IMR-90 (cell line): Measurements from ENCODE around the gene ACAP1. TPM values are rescaled to one million over a fixed set of nuclear protein-coding genes. Genes with fewer than 3 reads are reported as not detected.

ENCODE experiments used
- ATAC-seq: fragments of 200-7000 bp; cut with Tn5 transposase; 2 replicates; pipeline ENCODE4 v1.9.1; 2020; ENCODE audit warnings: low read depth, mild to moderate bottlenecking, moderate library complexity
- BruUV-seq: library from RNA; stranded (reverse); fragments of 400-500 nt; replicated peaks from 2 replicates; lab custom pipeline; 2021; lab: Mats Ljungman, UMichigan
- CTCF ChIA-PET: fragments of 300-600 bp; formaldehyde crosslinking; extraction: SDS; loops from one replicate; lab custom pipeline; 2021; ENCODE audit warnings: antibody characterized with exemption; lab: Yijun Ruan, JAX
- POLR2A ChIA-PET: fragments of 300-600 bp; sonication (Branson Sonifier 250); formaldehyde crosslinking; loops from one replicate; lab custom pipeline; 2022; ENCODE audit warnings: antibody characterized with exemption; ENCODE audit not compliant: unreplicated experiment; lab: Charles Lee
- DNase-seq: peaks from one replicate; pipeline ENCODE4 v3.0.0; 2013
- H2AFZ ChIP-seq: replicated peaks from 2 replicates; pipeline ENCODE3; 2013; ENCODE audit warnings: low read length, mild to moderate bottlenecking; ENCODE audit not compliant: poor library complexity
- H2AK5ac ChIP-seq: 2 replicates; pipeline ENCODE4 v1.6.1; 2013; ENCODE audit warnings: low read depth, low read length, inconsistent platforms
- H2AK9ac ChIP-seq: replicated peaks from 2 replicates; pipeline ENCODE3; 2013; ENCODE audit warnings: mild to moderate bottlenecking, low read depth, low read length, moderate library complexity; ENCODE audit not compliant: poor library complexity
- H2BK120ac ChIP-seq: 2 replicates; pipeline ENCODE4 v1.6.1; 2013; ENCODE audit warnings: low read depth, low read length, inconsistent platforms
- H2BK15ac ChIP-seq: 3 replicates; pipeline ENCODE4 v1.6.1; 2013; ENCODE audit warnings: low read depth, low read length, inconsistent platforms
- H2BK20ac ChIP-seq: 2 replicates; pipeline ENCODE4 v1.6.1; 2013; ENCODE audit warnings: low read depth, mild to moderate bottlenecking, inconsistent platforms, low read length, moderate library complexity
- H2BK5ac ChIP-seq: 2 replicates; pipeline ENCODE4 v1.6.1; 2013; ENCODE audit warnings: mild to moderate bottlenecking, low read depth, low read length, inconsistent platforms; ENCODE audit not compliant: poor library complexity, severe bottlenecking
- H3K14ac ChIP-seq: replicated peaks from 2 replicates; pipeline ENCODE4 v1.6.1; 2013; ENCODE audit warnings: low read depth, low read length, inconsistent platforms
- H3K18ac ChIP-seq: 2 replicates; pipeline ENCODE4 v1.6.1; 2013; ENCODE audit warnings: low read depth, low read length, control low read depth
- H3K23ac ChIP-seq: 2 replicates; pipeline ENCODE4 v1.6.1; 2013; ENCODE audit warnings: low read depth, low read length, inconsistent platforms
- H3K27ac ChIP-seq: 2 replicates; pipeline ENCODE4 v1.5.1; 2013; ENCODE audit warnings: mild to moderate bottlenecking, control low read depth, low read length; ENCODE audit not compliant: insufficient read depth
- H3K27me3 ChIP-seq: 2 replicates; pipeline ENCODE4 v1.6.1; 2013; ENCODE audit warnings: low read length; ENCODE audit not compliant: control insufficient read depth, insufficient read depth
- H3K36me3 ChIP-seq: 2 replicates; pipeline ENCODE4 v1.6.1; 2013; ENCODE audit warnings: low read length, mixed read lengths; ENCODE audit not compliant: control insufficient read depth, insufficient read depth
- H3K4ac ChIP-seq: 2 replicates; pipeline ENCODE4 v1.6.1; 2013; ENCODE audit warnings: low read depth, low read length, inconsistent platforms
- H3K4me1 ChIP-seq: 2 replicates; pipeline ENCODE4 v1.6.1; 2013; ENCODE audit warnings: low read length, mixed read lengths; ENCODE audit not compliant: control insufficient read depth, insufficient read depth
- H3K4me2 ChIP-seq: 2 replicates; pipeline ENCODE4 v1.6.1; 2013; ENCODE audit warnings: low read depth, mild to moderate bottlenecking, control low read depth, low read length, moderate library complexity
- H3K4me3 ChIP-seq: 2 replicates; pipeline ENCODE4 v1.5.1; 2013; ENCODE audit warnings: low read depth, mild to moderate bottlenecking, control low read depth, low read length, moderate library complexity; ENCODE audit not compliant: insufficient read depth
- H3K56ac ChIP-seq: 2 replicates; pipeline ENCODE4 v1.6.1; 2013; ENCODE audit warnings: low read length, inconsistent platforms; ENCODE audit not compliant: insufficient read depth; ENCODE audit errors: extremely low read depth
- H3K79me1 ChIP-seq, 2 experiments: 2 replicates each; pipeline ENCODE4 v1.6.1; 2013; ENCODE audit warnings: low read length in 2 of 2, inconsistent platforms in 1 of 2, low read depth in 1 of 2
- H3K9ac ChIP-seq: 2 replicates; pipeline ENCODE4 v1.6.1; 2013; ENCODE audit warnings: low read depth, low read length, control low read depth
- H3K9me1 ChIP-seq: 2 replicates; pipeline ENCODE4 v1.6.1; 2013; ENCODE audit warnings: low read length, inconsistent platforms; ENCODE audit not compliant: insufficient read depth
- H3K9me3 ChIP-seq: 2 replicates; pipeline ENCODE4 v1.6.1; 2013; ENCODE audit warnings: low read length; ENCODE audit not compliant: control insufficient read depth, insufficient read depth
- H4K20me1 ChIP-seq: 2 replicates; pipeline ENCODE4 v1.6.1; 2013; ENCODE audit warnings: low read length, inconsistent platforms; ENCODE audit not compliant: insufficient read depth
- H4K5ac ChIP-seq: 2 replicates; pipeline ENCODE4 v1.6.1; 2013; ENCODE audit warnings: mild to moderate bottlenecking, low read depth, low read length, control low read depth
- H4K8ac ChIP-seq, 2 experiments: 2 replicates each; pipeline ENCODE4 v1.6.1; 2013; ENCODE audit warnings: low read depth in 2 of 2, low read length in 2 of 2, control low read depth in 1 of 2, inconsistent platforms in 1 of 2
- H4K91ac ChIP-seq: 2 replicates; pipeline ENCODE4 v1.6.1; 2013; ENCODE audit warnings: low read depth, low read length, inconsistent platforms; ENCODE audit not compliant: insufficient read depth
- RAD21 ChIP-seq: IDR thresholded peaks from 2 replicates; pipeline ENCODE4 v1.6.1; 2012; ENCODE audit warnings: low read length, improper control_type of control experiment
- WGBS, 2 experiments: methylation state at CpG; one replicate each; pipeline versions ENCODE4 v1.1.5 to v1.1.7; 2013; ENCODE audit warnings: missing lambda C conversion rate in 2 of 2; ENCODE audit not compliant: insufficient read length in 1 of 2; ENCODE audit errors: extremely low coverage in 2 of 2; 5-methylcytosine and 5-hydroxymethylcytosine counted together
- dilution Hi-C: fragments of 300-500 bp; cut with HindIII; formaldehyde crosslinking; loops from one replicate; pipeline ENCODE4 v1.14.3; 2018; ENCODE audit warnings: low sequenced_read_pairs; ENCODE audit not compliant: unreplicated experiment
- in situ Hi-C: fragments of 300-500 bp; cut with MboI; formaldehyde crosslinking; loops from 3 replicates; pipeline ENCODE4 v1.14.3; 2019; ENCODE audit warnings: low sequenced_read_pairs, inconsistent platforms, mixed read lengths
- intact Hi-C: fragments of 100-400 bp; cut with micrococcal nuclease; formaldehyde crosslinking; loops from 2 replicates; pipeline ENCODE4 v1.10.0; 2022
- polyA plus RNA-seq, 3 experiments: library from polyadenylated mRNA; depleted of rRNA; stranded (reverse); fragments of >200 nt; gene quantifications; 2 replicates each; pipeline ENCODE4 v1.2.3, GENCODE V29; 2012; ENCODE audit warnings: low replicate concordance in 1 of 3
- total RNA-seq: library from RNA; depleted of rRNA; stranded (reverse); fragments of >200 nt; gene quantifications from 2 replicates; pipeline ENCODE4 v1.2.3, GENCODE V29; 2012

ACAP1 gene
- total and polyA plus RNA-seq, 2 of the 4 experiments (the other 2 are of a cell fraction): under 0.01 to 2.1 TPM

GRCh38 chr17:7346761-7347614, 10.7 kb downstream of the ACAP1 start:
- Histone ChIP-seq H2BK5ac (no peak overlapping the region), H3K9me1 (peaks cover 5% of the 10 kb centered on the region; the same call in 1 of the 2 replicates), H3K27me3 (peaks cover 15% of the 10 kb centered on the region), H4K5ac (no peak overlapping the region), H3K4me2 (no peak overlapping the region), H3K79me1 (peaks cover 4 to 24% of the 10 kb centered on the region in 2 experiments; a peak in 3 of 4 replicates), H3K4ac (no peak overlapping the region), H3K9me3 (no peaks in the 10 kb centered on the region), H3K4me1 (peaks cover 6% of the 10 kb centered on the region), H4K91ac (no peak overlapping the region), H4K8ac (no peak overlapping the region), H2BK20ac (no peak overlapping the region), H3K4me3 (no peak overlapping the region), H2BK120ac (no peak overlapping the region), H3K23ac (no peak overlapping the region), H3K56ac (no peak overlapping the region), H3K18ac (no peak overlapping the region), H3K36me3 (no peaks in the 10 kb centered on the region), H2AK5ac (no peak overlapping the region), H3K27ac (no peak overlapping the region), H2BK15ac (no peak overlapping the region), H3K14ac (no peak overlapping the region), H3K9ac (no peak overlapping the region), H4K20me1 (peaks cover 19% of the 10 kb centered on the region), H2AK9ac (no peak overlapping the region), H2AFZ (no peak overlapping the region)
- WGBS, 2 experiments: 85% methylated on average over 11 of the region's 18 CpGs; no CpG with 5 or more reads in 1 of the 2 experiments
- intact Hi-C loops (loop anchor here (1.0 kb wide), 1 partner anchor 67 kb away; no protein-coding TSS in a partner anchor), dilution Hi-C loops (no loop called here), in situ Hi-C loops (no loop called here)
- no peak for ATAC-seq
- no peak for TF ChIP-seq RAD21
- POLR2A ChIA-PET: no interaction called here
- BruUV-seq: no TSS peak
- DNase-seq: no peak
- CTCF ChIA-PET: interaction anchor here (0.6 to 1.4 kb wide), 2 partner anchors 9 to 301 kb away, joined by 3 read pairs; no protein-coding TSS in a partner anchor
